ENCODE results near the gene SPATA3. TPM values are rescaled to one million over a fixed set of nuclear protein-coding genes. Genes with fewer than 3 reads are reported as not detected.

Gene SPATA3
- total and polyA plus RNA-seq, 2 of the 8 experiments (the other 6 are each of a cell fraction or from before 2014, with no cell fraction given), result not detected

DNA sequence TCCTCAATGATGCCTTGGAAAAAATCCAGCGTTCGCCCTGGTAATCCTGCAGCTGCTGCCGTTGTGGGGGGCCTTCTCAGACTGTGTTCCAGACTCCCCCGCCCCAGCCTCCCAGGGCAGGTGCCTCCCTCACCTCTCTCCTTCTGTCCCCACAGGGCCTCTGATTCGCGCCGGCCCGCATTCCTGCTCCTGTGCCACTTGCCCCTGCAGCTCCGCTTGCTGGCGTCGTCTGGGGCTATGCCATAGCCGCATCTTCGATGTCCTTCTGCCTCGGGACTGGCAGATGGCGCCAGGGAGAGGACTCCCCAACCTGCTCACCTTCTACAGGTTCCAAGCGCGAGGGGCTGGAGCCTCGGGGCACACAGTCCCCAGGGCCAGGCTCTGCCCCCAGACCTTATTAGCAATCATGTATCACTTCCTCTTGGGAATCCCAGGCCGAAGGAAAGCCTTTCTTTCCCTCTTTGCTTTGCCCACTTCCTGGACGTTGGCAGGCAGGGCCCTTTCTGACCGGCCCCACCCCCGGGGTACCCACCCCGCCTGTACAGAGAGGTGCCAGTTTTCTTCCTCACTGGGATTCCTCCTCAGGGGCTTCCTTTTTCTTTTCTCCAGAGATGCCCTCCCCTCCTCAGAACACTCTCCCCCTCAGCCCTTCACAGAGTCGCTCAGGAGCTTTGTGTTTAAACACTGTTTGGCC is 4.4 kb downstream of the SPATA3 start (continued):
- TF ChIP-seq EP300 (IDR thresholded peaks at IDR 0.05; ENCODE audit: borderline replicate concordance in 1 of 2, low read depth in 2 of 2, low read length in 2 of 2), result no peak
